NCI-H526 (cell line): ENCODE results near the gene CIDEA.

ENCODE experiments used
- DNase-seq, 2 experiments: peaks; one replicate each; lab custom pipeline; 2025; lab: John Stamatoyannopoulos, UW

CIDEA gene

DNA sequence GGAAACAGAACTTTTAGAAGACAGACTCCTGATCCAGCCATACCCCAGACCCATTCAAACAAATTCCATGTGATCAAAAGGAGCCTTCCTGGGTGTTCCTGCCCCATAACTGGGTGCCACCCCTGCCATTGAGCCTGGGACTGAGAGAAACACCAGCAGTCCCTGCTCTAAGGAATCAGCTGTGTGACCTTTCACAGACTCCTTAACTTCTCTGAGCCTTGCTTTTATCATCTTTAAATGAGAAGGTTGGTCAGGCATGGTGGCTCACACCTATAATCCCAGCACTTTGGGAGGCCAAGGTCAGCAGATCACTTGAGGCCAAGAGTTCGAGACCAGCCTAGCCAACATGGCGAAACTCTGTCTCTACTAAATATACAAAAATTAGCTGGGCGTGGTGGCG lies 20.6 kb downstream of the CIDEA start:
- no peak for DNase-seq

- DNase-seq = no peak
Measured at GRCh38 chr18:12276736-12277554, 22.8 kb downstream of the CIDEA start.

GRCh38 chr18:12278215-12278671 lies 24.1 kb downstream of the CIDEA start:
- DNase-seq = no peak

GRCh38 chr18:12278741-12279682 lies 24.9 kb downstream of the CIDEA start:
- no peak for DNase-seq

- no peak for DNase-seq
Measured at GRCh38 chr18:12279781-12280531, 25.8 kb downstream of the CIDEA start.

DNA sequence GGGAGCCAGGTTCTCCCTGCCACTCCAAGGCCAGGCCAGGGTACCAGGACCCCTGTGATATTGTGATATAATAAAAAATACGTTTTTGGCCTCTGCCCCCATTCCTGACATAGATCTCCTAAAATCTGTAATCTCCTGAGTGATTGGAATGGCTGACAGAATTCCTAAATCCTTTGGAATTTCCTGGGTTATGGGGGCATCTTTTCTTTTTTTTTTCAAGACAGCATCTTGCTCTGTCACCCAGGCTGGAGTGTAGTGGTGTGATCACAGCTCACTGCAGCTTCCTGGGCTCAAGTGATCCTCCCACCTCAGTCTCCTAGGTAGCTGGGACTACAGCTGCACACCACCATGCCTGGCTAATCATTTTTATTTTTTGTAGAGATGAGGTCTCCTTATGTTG lies 27.7 kb downstream of the CIDEA start:
- no peak for DNase-seq

- DNase-seq = no peak
Measured at GRCh38 chr18:12282442-12283039, 28.4 kb downstream of the CIDEA start.

DNA sequence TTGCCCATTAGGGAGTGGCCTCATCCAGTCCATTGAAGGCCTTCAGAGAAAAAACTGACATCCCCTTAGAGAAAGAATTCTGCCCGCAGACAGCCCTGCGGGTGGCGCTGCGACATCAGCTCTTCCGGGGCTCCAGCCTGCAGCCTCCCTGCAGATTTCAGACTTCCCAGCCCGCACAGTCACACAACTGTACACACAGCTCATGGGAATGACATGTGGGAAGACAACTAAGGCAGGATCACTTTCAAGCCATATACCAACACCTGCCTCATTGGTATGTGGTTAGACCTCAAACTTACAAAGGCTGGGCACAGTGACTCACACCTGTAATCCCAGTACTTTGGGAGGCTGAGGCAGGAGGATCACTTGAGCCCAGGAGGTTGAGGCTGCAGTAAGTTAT lies 29.1 kb downstream of the CIDEA start:
- peak in 1 of 2 experiments; percentile 13 for DNase-seq

DNA sequence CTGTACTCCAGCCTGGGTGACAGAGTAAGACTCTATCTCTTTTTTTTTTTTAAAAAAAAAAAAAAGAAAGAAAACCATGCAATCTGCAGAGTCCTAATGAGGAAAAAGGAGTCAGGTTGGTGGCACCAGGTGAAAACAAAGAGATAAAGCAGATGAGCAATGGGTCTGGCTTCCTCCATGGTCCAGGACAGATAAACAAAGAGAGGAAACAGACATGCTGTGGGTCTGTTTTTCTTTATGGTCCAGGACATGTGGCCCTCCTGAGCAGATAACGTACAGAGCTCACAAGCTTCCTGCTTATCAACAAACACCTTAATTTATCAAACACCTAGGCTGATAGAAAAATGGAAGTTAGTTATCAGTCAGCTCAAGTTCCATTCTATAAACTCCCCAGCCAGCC lies 29.5 kb downstream of the CIDEA start:
- DNase-seq = no peak

- peak in 1 of 2 experiments; percentile 33 for DNase-seq
Measured at GRCh38 chr18:12287131-12287681, 33.0 kb downstream of the CIDEA start.

- DNase-seq = peak in 1 of 2 experiments; percentile 33
Measured at GRCh38 chr18:12287684-12288402, 33.7 kb downstream of the CIDEA start.

- DNase-seq = no peak
Measured at GRCh38 chr18:12288403-12288755, 34.2 kb downstream of the CIDEA start.

DNA sequence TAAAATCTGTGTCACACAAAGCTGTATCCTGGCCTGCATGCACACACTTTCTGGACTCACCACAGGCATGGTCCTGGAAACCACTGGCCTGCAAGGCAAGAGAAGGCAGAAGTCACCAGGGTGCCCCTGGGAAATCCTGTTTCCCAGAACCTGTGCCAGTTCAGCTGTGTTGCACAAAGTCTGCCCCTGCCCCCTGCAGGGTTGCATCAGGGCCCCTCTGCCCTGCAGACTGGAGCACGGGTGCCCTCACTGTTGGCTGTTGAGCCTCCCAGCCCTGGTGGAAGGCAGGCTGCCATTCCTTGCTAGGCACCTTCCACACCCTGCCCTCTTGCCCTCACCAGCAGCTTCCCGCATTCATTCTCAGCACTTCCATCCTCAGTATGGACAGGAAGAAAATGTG lies 35.9 kb downstream of the CIDEA start:
- DNase-seq = no peak

DNA sequence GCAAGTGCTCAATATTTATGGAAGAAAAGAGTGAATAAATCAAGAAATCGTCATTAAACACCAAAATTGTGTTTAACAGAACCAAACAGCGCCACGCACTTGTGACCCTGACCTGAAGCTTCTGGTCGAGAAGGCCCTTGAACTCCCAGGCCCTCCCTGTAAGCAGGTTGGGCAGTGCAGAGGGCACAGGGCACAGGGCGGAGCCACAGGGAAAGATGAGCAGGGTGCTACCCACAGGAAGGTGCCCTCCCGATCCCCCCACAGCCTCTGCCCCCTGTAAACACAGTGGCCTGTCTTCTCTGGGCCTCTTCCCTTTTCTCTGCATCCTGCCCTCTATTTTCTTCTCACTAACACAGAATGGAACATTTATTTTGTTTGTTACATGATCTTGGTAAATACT lies 37.0 kb downstream of the CIDEA start:
- no peak for DNase-seq

DNA sequence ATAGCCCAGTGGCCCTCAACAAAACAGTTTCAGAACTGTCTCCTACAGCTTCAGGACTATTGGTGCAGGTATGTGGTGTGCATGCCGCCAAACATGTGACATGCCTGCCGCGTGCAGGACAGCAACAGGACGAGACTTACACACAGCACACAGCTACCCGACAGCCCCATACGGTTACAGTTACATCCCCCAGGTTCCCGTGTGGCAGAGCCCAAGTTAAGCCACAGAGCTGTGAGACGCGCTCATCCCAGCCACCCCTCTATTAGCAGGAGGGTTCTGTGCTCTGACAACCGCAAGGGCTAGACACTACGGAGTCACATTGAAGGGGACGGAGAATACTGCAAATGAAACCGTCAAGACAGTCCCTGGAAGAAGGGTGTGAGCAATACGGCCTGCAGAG lies 37.5 kb downstream of the CIDEA start:
- no peak for DNase-seq

DNA sequence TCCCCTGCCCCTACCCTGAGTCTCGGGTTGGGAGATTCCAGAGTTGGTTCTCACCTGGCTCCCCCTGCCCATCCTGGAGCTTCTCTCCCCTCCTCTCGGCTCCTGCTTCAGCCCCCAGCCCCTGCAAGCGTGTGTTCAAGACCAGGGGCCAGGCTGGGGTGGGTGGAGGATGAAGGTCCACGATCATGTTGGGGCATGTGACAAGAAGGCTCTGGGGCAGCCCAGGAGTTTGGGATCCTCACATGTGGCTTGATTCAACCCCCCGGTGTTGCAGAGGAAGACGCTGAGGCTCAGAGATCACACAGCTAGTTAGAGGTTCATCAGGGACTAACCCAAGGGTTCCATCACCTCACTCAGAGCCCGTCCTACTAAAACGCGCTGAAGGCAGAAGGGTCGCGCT lies 39.7 kb downstream of the CIDEA start:
- no peak for DNase-seq

GRCh38 chr18:12295389-12296086 lies 41.4 kb downstream of the CIDEA start:
- no peak for DNase-seq

DNA sequence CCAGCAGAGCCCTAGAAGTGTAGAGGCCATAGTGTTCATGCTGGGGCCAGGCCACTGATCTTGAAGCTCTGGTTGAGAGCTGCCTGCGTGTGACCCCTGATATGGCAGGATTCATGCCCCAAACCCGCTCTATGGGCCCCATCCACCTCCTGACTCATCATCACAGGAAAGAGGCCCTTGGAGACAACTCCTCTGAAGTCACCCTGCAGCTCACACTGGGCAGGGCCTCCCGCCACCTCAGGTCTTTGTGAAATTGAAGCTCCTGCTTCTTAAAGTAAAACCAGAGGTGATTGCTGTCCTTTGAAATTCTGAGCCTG lies 41.9 kb downstream of the CIDEA start:
- no peak for DNase-seq

DNA sequence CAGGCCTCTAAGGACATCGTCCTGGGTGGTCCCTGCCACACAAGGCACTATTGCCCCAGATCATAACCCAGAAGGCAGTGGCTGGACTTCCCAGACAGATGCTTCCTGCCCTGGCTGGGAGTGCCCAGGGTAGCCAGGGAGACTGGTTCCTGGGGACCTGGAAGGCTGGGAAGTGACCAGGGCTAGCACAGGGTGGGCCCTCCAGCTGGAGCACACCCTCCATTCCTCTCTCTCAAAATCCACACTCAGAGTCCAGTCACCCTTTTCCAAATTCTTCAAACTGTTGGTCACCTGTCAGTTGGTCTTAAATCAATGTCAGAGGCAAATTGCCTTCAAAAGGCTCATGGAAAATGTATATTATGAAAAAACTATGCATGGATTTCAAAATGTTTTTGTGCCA lies 42.3 kb downstream of the CIDEA start:
- no peak for DNase-seq

DNA sequence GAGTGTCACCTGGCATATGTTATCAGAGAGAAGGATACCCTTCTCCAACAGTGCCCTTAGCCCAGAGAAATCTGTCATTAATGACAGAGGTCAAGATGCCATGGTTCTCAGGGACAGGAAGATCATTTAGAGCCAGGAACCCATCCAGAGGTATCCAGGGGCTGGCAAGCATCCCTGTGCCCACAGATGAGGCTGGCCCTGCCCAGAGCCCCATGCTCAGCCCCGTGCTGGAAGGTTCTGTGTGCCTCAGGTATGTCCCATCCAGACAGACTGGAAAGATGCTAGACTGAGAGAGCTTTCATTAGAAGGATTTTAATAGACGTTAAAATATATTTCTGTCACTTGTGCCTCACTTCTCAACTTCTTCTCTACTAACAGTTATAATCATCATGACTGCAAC lies 45.7 kb downstream of the CIDEA start:
- DNase-seq = no peak
